Endothelial cell of coronary artery (primary cell): ENCODE results near the gene ZNF474. TPM values are rescaled to one million over a fixed set of nuclear protein-coding genes. Genes with fewer than 3 reads are reported as not detected.

Source experiments
- total RNA-seq: library from RNA; depleted of rRNA; stranded (reverse); fragments of >200 nt; gene quantifications from 2 replicates; pipeline ENCODE4 v1.2.3, GENCODE V29; 2014

Gene ZNF474
- total RNA-seq = 0.09 TPM in 1 of 2 replicates, not detected in the other

DNA sequence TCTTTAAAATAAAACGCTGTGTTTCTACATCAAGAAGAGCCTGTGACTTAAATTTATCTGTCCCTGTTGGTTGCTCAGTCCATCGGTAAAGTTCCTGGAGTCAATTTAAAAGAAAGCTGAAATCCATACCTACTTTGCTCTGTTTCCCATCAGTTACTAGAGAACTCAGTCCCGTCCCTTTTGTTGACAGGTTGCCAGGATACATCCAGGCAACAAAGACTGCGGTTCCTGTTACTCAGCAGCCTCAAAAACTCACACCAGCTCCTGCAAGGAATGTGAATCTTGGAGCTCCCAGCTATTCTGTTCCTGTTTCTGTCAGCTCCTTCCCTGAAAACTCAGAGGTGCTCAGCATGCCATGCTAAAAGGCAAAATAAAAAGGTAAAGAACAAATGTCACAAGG, at the start of gene ZNF474:
Gene ZNF474 (plus strand): TSS at position 241 of the 400 bp plus-strand sequence. CDS start 22,445 bp downstream, outside the sequence.

Other genes with a start within 250 kb of the ZNF474 start
- gene SRFBP1, start 167.6 kb upstream of the ZNF474 start, total RNA-seq = 19.7 and 20.1 TPM in 2 replicates
- gene LOX, start 51.3 kb upstream of the ZNF474 start, total RNA-seq = 22.4 and 151 TPM in 2 replicates
- 4.4 and 14.4 TPM in 2 replicates for gene SNCAIP, start 182.7 kb downstream of the ZNF474 start, total RNA-seq